BE2C (cell line): Measurements from ENCODE around the gene PMEPA1.

Experiments
- DNase-seq: peaks from one replicate; pipeline ENCODE4 v3.0.0-alpha.2; 2020
- H3K27me3 ChIP-seq: fragments of 250-450 bp; sonication (Bioruptor Pico); 2 replicates; pipeline ENCODE4 v1.5.1; 2020; ENCODE audit warnings: mild to moderate bottlenecking
- H3K36me3 ChIP-seq: fragments of 250-450 bp; sonication (Bioruptor Pico); 2 replicates; pipeline ENCODE4 v1.5.1; 2020; ENCODE audit warnings: mild to moderate bottlenecking
- H3K4me1 ChIP-seq: fragments of 250-450 bp; sonication (Bioruptor Pico); 2 replicates; pipeline ENCODE4 v1.5.1; 2020
- H3K4me3 ChIP-seq: 2 replicates; pipeline ENCODE4 v1.5.1; 2011; ENCODE audit warnings: low read depth, low read length
- H3K9me3 ChIP-seq: fragments of 250-450 bp; sonication (Bioruptor Pico); 2 replicates; pipeline ENCODE4 v1.5.1; 2020
- CTCF ChIP-seq: IDR thresholded peaks from 2 replicates; pipeline ENCODE4 v1.5.1; 2012; ENCODE audit warnings: mild to moderate bottlenecking, low read depth, low read length

The PMEPA1 gene

GRCh38 chr20:57728762-57729161 is 18.9 kb upstream of the PMEPA1 start:
- H3K9me3 ChIP-seq: no peaks in the 10 kb centered on the region
- no peak overlapping the region for H3K4me3 ChIP-seq
- no peak for TF ChIP-seq CTCF
- no peaks in the 10 kb centered on the region for H3K27me3 ChIP-seq
- no peaks in the 10 kb centered on the region for H3K4me1 ChIP-seq
- no peaks in the 10 kb centered on the region for H3K36me3 ChIP-seq
- no peak for DNase-seq

- Histone ChIP-seq H3K36me3 (no peaks in the 10 kb centered on the region), H3K27me3 (no peaks in the 10 kb centered on the region), H3K4me3 (no peak overlapping the region), H3K4me1 (no peaks in the 10 kb centered on the region), H3K9me3 (no peaks in the 10 kb centered on the region)
- no peak for TF ChIP-seq CTCF
- DNase-seq: no peak
Measured at GRCh38 chr20:57727863-57728262, 18.0 kb upstream of the PMEPA1 start.

DNA sequence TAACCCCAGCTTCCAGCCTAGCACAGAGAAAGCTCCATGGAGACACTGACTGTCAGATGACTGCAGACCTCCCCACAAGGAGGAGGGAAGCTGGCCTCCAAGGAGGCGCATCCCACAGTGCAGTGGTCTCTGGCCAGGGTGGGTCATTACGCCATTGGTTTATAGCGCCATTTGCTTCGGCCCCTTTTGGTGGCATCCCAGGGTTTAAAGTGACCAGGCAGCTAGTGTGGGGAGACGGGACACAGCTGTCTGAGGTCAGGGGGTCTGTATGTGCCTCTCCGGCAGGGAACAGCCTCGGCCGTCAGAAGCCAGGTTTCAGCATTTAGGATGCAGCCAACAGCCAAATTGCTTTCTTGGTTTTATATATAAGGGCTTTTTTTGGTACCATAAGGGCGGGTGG is 15.8 kb upstream of the PMEPA1 start:
- H3K36me3 ChIP-seq: no peaks in the 10 kb centered on the region
- H3K27me3 ChIP-seq: no peaks in the 10 kb centered on the region
- no peaks in the 10 kb centered on the region for H3K4me1 ChIP-seq
- no peak for DNase-seq
- no peak for TF ChIP-seq CTCF
- H3K4me3 ChIP-seq: no peak overlapping the region
- H3K9me3 ChIP-seq: no peaks in the 10 kb centered on the region

DNA sequence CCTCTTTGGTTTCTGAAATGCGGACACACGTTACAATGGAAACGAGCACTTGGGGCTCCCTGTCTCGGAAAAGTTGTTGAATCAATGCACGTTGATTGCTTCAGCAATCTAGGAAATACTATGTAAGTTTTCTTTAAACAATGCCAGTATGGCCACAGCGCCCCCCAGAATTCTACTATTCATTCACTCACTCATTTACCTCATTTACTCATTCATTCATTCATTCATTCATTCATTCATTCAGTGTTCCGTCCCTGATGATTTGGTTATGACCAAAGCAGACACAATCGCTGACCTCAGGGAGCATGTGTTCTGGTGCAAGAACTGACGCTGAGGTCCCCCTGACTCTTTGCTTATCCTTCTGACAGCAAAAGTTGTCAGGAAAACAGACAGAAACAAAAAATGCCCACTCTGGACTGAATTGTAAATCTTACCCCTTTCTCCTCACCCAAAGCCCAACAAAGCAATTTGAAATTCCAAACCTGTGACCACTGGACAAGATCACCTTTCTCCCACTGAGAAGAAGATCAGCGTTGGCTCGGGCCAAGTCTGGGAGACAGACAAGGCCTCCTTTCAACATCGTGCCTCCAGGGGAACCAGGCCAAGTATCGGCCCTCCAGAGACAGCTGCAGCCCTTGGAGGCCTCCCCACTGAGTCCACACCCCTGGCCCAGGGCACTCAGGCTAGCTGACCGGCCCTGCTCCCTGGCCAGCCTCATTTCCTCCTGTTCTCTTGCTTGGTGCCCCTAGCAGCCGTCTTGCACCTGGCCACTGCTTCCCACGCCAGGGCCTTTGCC is 15.0 kb upstream of the PMEPA1 start:
- Histone ChIP-seq H3K4me1 (no peaks in the 10 kb centered on the region), H3K27me3 (no peaks in the 10 kb centered on the region), H3K36me3 (no peaks in the 10 kb centered on the region), H3K4me3 (no peak overlapping the region), H3K9me3 (no peaks in the 10 kb centered on the region)
- DNase-seq: no peak
- no peak for TF ChIP-seq CTCF

GRCh38 chr20:57723816-57724215 is 14.0 kb upstream of the PMEPA1 start:
- Histone ChIP-seq H3K4me3 (no peak overlapping the region), H3K4me1 (no peaks in the 10 kb centered on the region; the same call in 1 of the 2 replicates), H3K9me3 (no peaks in the 10 kb centered on the region), H3K36me3 (no peaks in the 10 kb centered on the region), H3K27me3 (no peaks in the 10 kb centered on the region)
- no peak for TF ChIP-seq CTCF
- no peak for DNase-seq

- H3K36me3 ChIP-seq: no peaks in the 10 kb centered on the region
- no peak overlapping the region for H3K4me3 ChIP-seq
- H3K27me3 ChIP-seq: no peaks in the 10 kb centered on the region
- no peaks in the 10 kb centered on the region; the same call in 1 of the 2 replicates for H3K4me1 ChIP-seq
- TF ChIP-seq CTCF: no peak
- no peak for DNase-seq
- no peaks in the 10 kb centered on the region for H3K9me3 ChIP-seq
Measured at GRCh38 chr20:57719951-57720350, 10.1 kb upstream of the PMEPA1 start.
